ENCODE results near the gene CORO6. TPM values are rescaled to one million over a fixed set of nuclear protein-coding genes. Genes with fewer than 3 reads are reported as not detected.

The CORO6 gene
- total and polyA plus RNA-seq, 2 of the 13 experiments (the other 11 are each of a cell fraction or from before 2014, with no cell fraction given), result 0.42 to 0.82 TPM

DNA sequence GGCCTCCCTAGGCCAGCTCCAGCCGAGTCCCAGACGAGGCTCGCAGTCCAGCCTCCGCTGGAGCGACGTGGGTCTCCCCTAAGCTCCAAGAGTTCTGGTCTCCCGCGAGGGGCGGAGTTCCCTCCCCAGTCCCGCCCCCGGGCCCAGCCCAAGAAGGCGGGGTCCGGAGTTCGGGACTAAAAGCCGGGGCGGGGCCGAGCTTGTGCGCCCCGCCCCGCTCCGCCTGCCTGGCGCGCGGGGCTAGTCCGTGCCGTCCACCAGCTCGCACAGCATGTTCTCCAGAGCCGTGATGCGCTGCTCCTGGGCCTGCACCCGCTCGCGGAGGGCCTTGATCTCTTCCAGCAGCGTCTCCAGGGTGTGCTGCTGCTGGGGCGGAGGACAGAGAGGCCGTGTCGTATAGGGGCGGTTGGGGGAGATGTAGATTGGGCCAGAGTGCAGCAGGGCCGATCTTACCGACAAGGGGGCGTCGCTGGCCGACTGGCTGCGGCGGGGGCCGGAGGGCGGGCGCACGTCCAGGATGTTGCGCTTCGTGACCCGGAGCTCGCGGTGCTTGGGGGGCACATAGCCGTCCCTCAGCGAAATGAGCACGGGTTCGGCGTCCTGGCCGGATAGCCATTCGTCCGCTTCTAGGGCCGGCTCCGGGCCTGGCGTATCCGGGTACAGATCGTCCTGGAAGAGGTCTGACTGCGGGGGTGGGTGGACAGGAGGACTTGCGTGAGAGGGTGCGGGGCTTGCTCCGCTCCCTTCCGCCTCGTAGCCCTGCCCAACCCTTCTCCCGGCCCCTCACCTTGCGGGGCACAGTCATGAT is 7.0 kb downstream of the CORO6 start (continued):
- TF ChIP-seq, protein P1, sequence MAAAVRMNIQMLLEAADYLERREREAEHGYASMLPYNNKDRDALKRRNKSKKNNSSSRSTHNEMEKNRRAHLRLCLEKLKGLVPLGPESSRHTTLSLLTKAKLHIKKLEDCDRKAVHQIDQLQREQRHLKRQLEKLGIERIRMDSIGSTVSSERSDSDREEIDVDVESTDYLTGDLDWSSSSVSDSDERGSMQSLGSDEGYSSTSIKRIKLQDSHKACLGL (CRISPR knock-in tag; IDR thresholded peaks at IDR 0.05), result peak; percentile 61; the same call in 1 of the 2 replicates
- TF ChIP-seq NBN (conservative IDR thresholded peaks at IDR 0.05), result no peak
- TF ChIP-seq CAMTA2 (CRISPR knock-in tag; IDR thresholded peaks at IDR 0.05; ENCODE audit: borderline replicate concordance), result 0 out of 2 replicates have a peak, but pooled peaks have one; percentile 66
- TF ChIP-seq ZNF136 (CRISPR knock-in tag; IDR thresholded peaks at IDR 0.05; ENCODE audit: low read depth), result 0 out of 2 replicates have a peak, but pooled peaks have one; percentile 24
- no peak for TF ChIP-seq ZNF224 (CRISPR knock-in tag; IDR thresholded peaks at IDR 0.05)
- no peak for TF ChIP-seq FOXA1 (IDR thresholded peaks at IDR 0.05)
- TF ChIP-seq FOXA1 (CRISPR knock-in tag; IDR thresholded peaks at IDR 0.05), result no peak
- TF ChIP-seq MXI1 (IDR thresholded peaks at IDR 0.05; ENCODE audit: borderline replicate concordance, low read depth, low read length), result peak; percentile 65; the same call in 1 of the 3 replicates
- TF ChIP-seq, protein P2, sequence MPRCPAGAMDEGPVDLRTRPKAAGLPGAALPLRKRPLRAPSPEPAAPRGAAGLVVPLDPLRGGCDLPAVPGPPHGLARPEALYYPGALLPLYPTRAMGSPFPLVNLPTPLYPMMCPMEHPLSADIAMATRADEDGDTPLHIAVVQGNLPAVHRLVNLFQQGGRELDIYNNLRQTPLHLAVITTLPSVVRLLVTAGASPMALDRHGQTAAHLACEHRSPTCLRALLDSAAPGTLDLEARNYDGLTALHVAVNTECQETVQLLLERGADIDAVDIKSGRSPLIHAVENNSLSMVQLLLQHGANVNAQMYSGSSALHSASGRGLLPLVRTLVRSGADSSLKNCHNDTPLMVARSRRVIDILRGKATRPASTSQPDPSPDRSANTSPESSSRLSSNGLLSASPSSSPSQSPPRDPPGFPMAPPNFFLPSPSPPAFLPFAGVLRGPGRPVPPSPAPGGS (CRISPR knock-in tag; IDR thresholded peaks at IDR 0.05), result no peak; the same call in 1 of the 2 replicates
- TF ChIP-seq, protein P3, sequence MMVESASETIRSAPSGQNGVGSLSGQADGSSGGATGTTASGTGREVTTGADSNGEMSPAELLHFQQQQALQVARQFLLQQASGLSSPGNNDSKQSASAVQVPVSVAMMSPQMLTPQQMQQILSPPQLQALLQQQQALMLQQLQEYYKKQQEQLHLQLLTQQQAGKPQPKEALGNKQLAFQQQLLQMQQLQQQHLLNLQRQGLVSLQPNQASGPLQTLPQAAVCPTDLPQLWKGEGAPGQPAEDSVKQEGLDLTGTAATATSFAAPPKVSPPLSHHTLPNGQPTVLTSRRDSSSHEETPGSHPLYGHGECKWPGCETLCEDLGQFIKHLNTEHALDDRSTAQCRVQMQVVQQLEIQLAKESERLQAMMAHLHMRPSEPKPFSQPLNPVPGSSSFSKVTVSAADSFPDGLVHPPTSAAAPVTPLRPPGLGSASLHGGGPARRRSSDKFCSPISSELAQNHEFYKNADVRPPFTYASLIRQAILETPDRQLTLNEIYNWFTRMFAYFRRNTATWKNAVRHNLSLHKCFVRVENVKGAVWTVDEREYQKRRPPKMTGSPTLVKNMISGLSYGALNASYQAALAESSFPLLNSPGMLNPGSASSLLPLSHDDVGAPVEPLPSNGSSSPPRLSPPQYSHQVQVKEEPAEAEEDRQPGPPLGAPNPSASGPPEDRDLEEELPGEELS (CRISPR knock-in tag; IDR thresholded peaks at IDR 0.05), result no peak
- TF ChIP-seq SALL1 (CRISPR knock-in tag; IDR thresholded peaks at IDR 0.05), result peak; percentile 59
- peak; percentile 74 for TF ChIP-seq ZNF501 (CRISPR knock-in tag; IDR thresholded peaks at IDR 0.05)
- TF ChIP-seq, protein P4, sequence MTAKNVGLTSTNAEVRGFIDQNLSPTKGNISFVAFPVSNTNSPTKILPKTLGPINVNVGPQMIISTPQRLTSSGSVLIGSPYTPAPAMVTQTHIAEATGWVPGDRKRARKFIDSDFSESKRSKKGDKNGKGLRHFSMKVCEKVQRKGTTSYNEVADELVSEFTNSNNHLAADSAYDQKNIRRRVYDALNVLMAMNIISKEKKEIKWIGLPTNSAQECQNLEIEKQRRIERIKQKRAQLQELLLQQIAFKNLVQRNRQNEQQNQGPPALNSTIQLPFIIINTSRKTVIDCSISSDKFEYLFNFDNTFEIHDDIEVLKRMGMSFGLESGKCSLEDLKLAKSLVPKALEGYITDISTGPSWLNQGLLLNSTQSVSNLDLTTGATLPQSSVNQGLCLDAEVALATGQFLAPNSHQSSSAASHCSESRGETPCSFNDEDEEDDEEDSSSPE (CRISPR knock-in tag; IDR thresholded peaks at IDR 0.05), result peak; percentile 55; the same call in 1 of the 2 replicates
- no peak for TF ChIP-seq MIER2 (CRISPR knock-in tag; IDR thresholded peaks at IDR 0.05)
